GM12878 (cell line): ENCODE measurements around the gene GRM7. TPM values are rescaled to one million over a fixed set of nuclear protein-coding genes. Genes with fewer than 3 reads are reported as not detected.

Experiments
- ATAC-seq: fragments of 200-7000 bp; cut with Tn5 transposase; 3 replicates; pipeline ENCODE4 v1.9.1; 2020; ENCODE audit warnings: mild to moderate bottlenecking, moderate library complexity
- BruUV-seq: library from RNA; stranded (reverse); fragments of 400-500 nt; replicated peaks from 2 replicates; lab custom pipeline; 2021; lab: Mats Ljungman, UMichigan
- CTCF ChIA-PET: fragments of 300-600 bp; sonication (Branson Sonifier 250); formaldehyde crosslinking; extraction: SDS; loops from one replicate; lab custom pipeline; 2021; ENCODE audit warnings: inconsistent platforms; lab: Yijun Ruan, JAX
- POLR2A ChIA-PET: fragments of 350-600 bp; formaldehyde crosslinking; extraction: SDS; loops from one replicate; lab custom pipeline; 2021; ENCODE audit warnings: inconsistent platforms; lab: Charles Lee
- RAD21 ChIA-PET: fragments of 300-600 bp; sonication (Branson Sonifier 250); formaldehyde crosslinking; loops from one replicate; lab custom pipeline; 2023; ENCODE audit warnings: antibody characterized with exemption; ENCODE audit not compliant: unreplicated experiment; lab: Charles Lee
- SMC1A ChIA-PET: fragments of 300-600 bp; sonication (Branson Sonifier 250); formaldehyde crosslinking; loops from one replicate; lab custom pipeline; 2023; ENCODE audit not compliant: unreplicated experiment, uncharacterized antibody; lab: Charles Lee
- DNase-seq: peaks from one replicate; pipeline ENCODE4 v3.0.0-alpha.2; 2011; ENCODE audit warnings: low read depth, low spot score
- FAIRE-seq: peaks from 3 replicates; lab custom pipeline; 2011; peaks lifted over from hg19 to GRCh38; lab: Jason Lieb, UNC
- H2AFZ ChIP-seq: 2 replicates; pipeline ENCODE4 v1.6.0; 2011; ENCODE audit warnings: low read depth, low read length, control low read depth; ENCODE audit not compliant: control insufficient read depth
- H3K27ac ChIP-seq: 2 replicates; pipeline ENCODE4 v1.5.1; 2011; ENCODE audit warnings: control low read depth; ENCODE audit not compliant: control insufficient read depth, insufficient read depth
- H3K27me3 ChIP-seq, 2 experiments: replicated peaks in 1 of 2; 2 replicates each; pipeline versions ENCODE4 v1.6.0 to v1.6.1; 2011; ENCODE audit warnings: low read length in 1 of 2; ENCODE audit not compliant: control insufficient read depth in 2 of 2, insufficient read depth in 2 of 2
- H3K36me3 ChIP-seq, 2 experiments: 2 replicates each; pipeline ENCODE4 v1.5.1; 2011; ENCODE audit warnings: low read length in 1 of 2; ENCODE audit not compliant: control insufficient read depth in 2 of 2, insufficient read depth in 2 of 2
- H3K4me1 ChIP-seq: 2 replicates; pipeline ENCODE4 v1.6.1; 2011; ENCODE audit warnings: mild to moderate bottlenecking, low read length, moderate library complexity, mixed read lengths; ENCODE audit not compliant: control insufficient read depth, insufficient read depth
- H3K4me2 ChIP-seq: 2 replicates; pipeline ENCODE4 v1.6.0; 2011; ENCODE audit warnings: control low read depth; ENCODE audit not compliant: control insufficient read depth, insufficient read depth
- H3K4me3 ChIP-seq: fragments of 200-600 bp; sonication (generic); 2 replicates; pipeline ENCODE4 v1.5.1; 2016
- H3K79me2 ChIP-seq: 2 replicates; pipeline ENCODE4 v1.6.0; 2011; ENCODE audit warnings: low read length; ENCODE audit not compliant: control insufficient read depth, insufficient read depth
- H3K9ac ChIP-seq: 2 replicates; pipeline ENCODE4 v1.8.0; 2011; ENCODE audit warnings: low read length, control low read depth, mixed read lengths; ENCODE audit not compliant: control insufficient read depth, insufficient read depth
- H3K9me3 ChIP-seq: replicated peaks from 3 replicates; pipeline ENCODE4 v1.5.1; 2011; ENCODE audit warnings: mild to moderate bottlenecking, low read length; ENCODE audit not compliant: control insufficient read depth, insufficient read depth
- H4K20me1 ChIP-seq: 2 replicates; pipeline ENCODE4 v1.6.0; 2011; ENCODE audit not compliant: control insufficient read depth, insufficient read depth
- ATF7 ChIP-seq: fragments of 450-650 bp; IDR thresholded peaks from 2 replicates; pipeline ENCODE4 v1.6.1; 2016; ENCODE audit warnings: low read depth, mild to moderate bottlenecking
- BCL11A ChIP-seq: IDR thresholded peaks from 2 replicates; pipeline ENCODE4 v1.6.1; 2011; ENCODE audit warnings: low read depth, low read length
- BHLHE40 ChIP-seq, 2 experiments: fragments of 450-650 bp in 1 of 2; IDR thresholded peaks; 2 replicates each; pipeline ENCODE4 v1.6.1; 2011 to 2017; ENCODE audit warnings: low read depth in 2 of 2, borderline replicate concordance in 1 of 2, improper control_type of control experiment in 1 of 2, low read length in 1 of 2, mild to moderate bottlenecking in 1 of 2
- CBX3 ChIP-seq: fragments of 200-600 bp; sonication (generic); IDR thresholded peaks from 2 replicates; pipeline ENCODE4 v1.6.1; 2016; ENCODE audit warnings: low read depth, borderline replicate concordance
- CTCF ChIP-seq, 3 experiments: IDR thresholded peaks in 2 of 3; conservative IDR thresholded peaks in 1 of 3; 2 replicates each; pipeline ENCODE4 v1.5.1; 2011; ENCODE audit warnings: low read depth in 3 of 3, low read length in 3 of 3, mild to moderate bottlenecking in 3 of 3, control low read depth in 2 of 3, moderate library complexity in 2 of 3, inconsistent platforms in 1 of 3, mixed read lengths in 1 of 3; ENCODE audit not compliant: control insufficient read depth in 2 of 3, insufficient read depth in 1 of 3; ENCODE audit errors: extremely low read depth in 1 of 3
- ETV6 ChIP-seq, 2 experiments: fragments of 450-650 bp in 1 of 2; IDR thresholded peaks in 1 of 2; conservative IDR thresholded peaks in 1 of 2; 2 replicates each; pipeline ENCODE4 v1.6.1; 2014; ENCODE audit warnings: antibody characterized with exemption in 1 of 2, borderline replicate concordance in 1 of 2, low read depth in 1 of 2, mild to moderate bottlenecking in 1 of 2, moderate library complexity in 1 of 2
- IKZF1 ChIP-seq: fragments of 450-650 bp; conservative IDR thresholded peaks from 2 replicates; pipeline ENCODE4 v1.6.1; 2017; ENCODE audit warnings: antibody characterized with exemption, mild to moderate bottlenecking
- IRF5 ChIP-seq: fragments of 450-650 bp; IDR thresholded peaks from 2 replicates; pipeline ENCODE4 v1.6.1; 2017; ENCODE audit warnings: borderline replicate concordance
- MAX ChIP-seq: IDR thresholded peaks from 2 replicates; pipeline ENCODE4 v1.6.1; 2012; ENCODE audit warnings: low read depth, low read length, improper control_type of control experiment
- NKRF ChIP-seq: fragments of 450-650 bp; conservative IDR thresholded peaks from 2 replicates; pipeline ENCODE4 v1.6.1; 2017; ENCODE audit warnings: mild to moderate bottlenecking, moderate library complexity
- PRDM15 ChIP-seq: fragments of 450-650 bp; formaldehyde crosslinking; IDR thresholded peaks from 2 replicates; pipeline ENCODE4 v1.4.0; 2020; ENCODE audit warnings: mild to moderate bottlenecking, moderate library complexity
- SIX5 ChIP-seq: IDR thresholded peaks from 2 replicates; pipeline ENCODE4 v1.6.1; 2011; ENCODE audit warnings: mild to moderate bottlenecking, low read depth, low read length, moderate library complexity; ENCODE audit not compliant: severe bottlenecking
- TAF1 ChIP-seq: IDR thresholded peaks from 2 replicates; pipeline ENCODE4 v1.6.1; 2011; ENCODE audit warnings: mild to moderate bottlenecking, low read depth, low read length, borderline replicate concordance
- TBL1XR1 ChIP-seq: IDR thresholded peaks from 2 replicates; pipeline ENCODE4 v1.6.1; 2012; ENCODE audit warnings: low read depth, low read length, improper control_type of control experiment
- ZSCAN29 ChIP-seq: fragments of 450-650 bp; IDR thresholded peaks from 2 replicates; pipeline ENCODE4 v1.6.1; 2017; ENCODE audit warnings: mild to moderate bottlenecking, moderate library complexity
- in situ Hi-C: fragments of 300-500 bp; cut with MboI; formaldehyde crosslinking; loops from 9 replicates; pipeline ENCODE4 v1.14.3; 2018; ENCODE audit warnings: mixed read lengths
- intact Hi-C: fragments of 100-400 bp; cut with micrococcal nuclease; formaldehyde crosslinking; loops from one replicate; pipeline ENCODE4 v1.14.2; 2022; ENCODE audit not compliant: unreplicated experiment
- polyA plus RNA-seq, 11 experiments: library from polyadenylated mRNA; depleted of rRNA in 4 of 11; unstranded in 6 of 11; stranded (reverse) in 5 of 11; fragments of >200 nt; fragmentation: Nextera tagmentation in 4 of 11; fragmentation: Illumina TruSeq in 1 of 11; extraction: Ambion mirVana in 4 of 11; extraction: Trizol in 1 of 11; gene quantifications; 1 replicate in 1 of 11; 2 replicates in 10 of 11; pipeline versions ENCODE4 v1.2.1 to v1.2.3, GENCODE V29; 2011 to 2016; ENCODE audit warnings: inconsistent platforms in 2 of 11, missing spikeins in 2 of 11, low read depth in 1 of 11
- total RNA-seq, 4 experiments: library from RNA; depleted of rRNA in 3 of 4; stranded (reverse); fragments of >200 nt in 3 of 4; fragmentation: Illumina TruSeq in 1 of 4; extraction: Trizol in 1 of 4; gene quantifications; 2 replicates each; pipeline versions ENCODE4 v1.2.1 to v1.2.3, GENCODE V29; 2013 to 2021

GRM7 gene
- total and polyA plus RNA-seq, 10 of the 15 experiments (the other 5 are each of a cell fraction or from before 2014, with no cell fraction given): not detected

- H3K4me2 ChIP-seq: no peak overlapping the region
- no peak overlapping the region for H3K4me3 ChIP-seq
- ChIA-PET POLR2A (no interaction called here), CTCF (interaction anchor here (0.8 to 1.8 kb wide), 2 partner anchors 9 to 703 kb away, joined by 3 to 4 read pairs; no protein-coding TSS in a partner anchor)
- H4K20me1 ChIP-seq: no peaks in the 10 kb centered on the region
- H3K4me1 ChIP-seq: no peaks in the 10 kb centered on the region
- TF ChIP-seq ATF7 (no peak), ZSCAN29 (no peak), IRF5 (no peak), BHLHE40 (IDR thresholded peaks at IDR 0.05; ENCODE audit: borderline replicate concordance in 1 of 2, low read depth in 2 of 2, low read length in 1 of 2) (no peak), MAX (no peak), CTCF (IDR thresholded peaks at IDR 0.05 in 2 of 3, conservative IDR thresholded peaks at IDR 0.05 in 1 of 3; ENCODE audit: control insufficient read depth in 2 of 3, extremely low read depth in 1 of 3, insufficient read depth in 1 of 3, low read depth in 3 of 3, low read length in 3 of 3) (no peak), TAF1 (no peak), BCL11A (no peak), SIX5 (no peak), TBL1XR1 (no peak), NKRF (no peak), CBX3 (no peak), PRDM15 (CRISPR knock-in tag) (no peak), IKZF1 (no peak), ETV6 (conservative IDR thresholded peaks at IDR 0.05 in 1 of 2, IDR thresholded peaks at IDR 0.05 in 1 of 2; ENCODE audit: borderline replicate concordance in 1 of 2, low read depth in 1 of 2) (no peak)
- TF ChIP-seq, all 136 proteins: peak for 0
- no peak for DNase-seq
- ATAC-seq: no peak
- H3K36me3 ChIP-seq: no peaks in the 10 kb centered on the region
- no peaks in the 10 kb centered on the region for H3K27me3 ChIP-seq
- in situ Hi-C loops: no loop called here
- BruUV-seq: no TSS peak
- no peak overlapping the region for H2AFZ ChIP-seq
- intact Hi-C loops: no loop called here
- SMC1A ChIA-PET: no interaction called here
- H3K79me2 ChIP-seq: no peaks in the 10 kb centered on the region
- H3K9ac ChIP-seq: no peak overlapping the region
- H3K9me3 ChIP-seq: no peaks in the 10 kb centered on the region
- RAD21 ChIA-PET: no interaction called here
- H3K27ac ChIP-seq: no peak overlapping the region
- no peak for FAIRE-seq
Observed at GRCh38 chr3:7536510-7536909, 675.6 kb downstream of the GRM7 start.
